Common myeloid progenitor, CD34-positive (primary cell): Measurements from ENCODE around the gene MOB1A.
A peak's percentile ranks its signal among the peaks of the same experiment; 100 is the strongest.
"Not testable (repeated sequence)": the region's sequence is repeated elsewhere in the genome, so short reads cannot be mapped to it uniquely, and the experiment has no call there.

Source experiments
- CTCF ChIA-PET: fragments of 350-600 bp; sonication (Branson Sonifier 250); formaldehyde crosslinking; loops from one replicate; lab custom pipeline; 2021; ENCODE audit warnings: antibody characterized with exemption; lab: Charles Lee
- POLR2A ChIA-PET: fragments of 350-600 bp; sonication (Branson Sonifier 250); formaldehyde crosslinking; loops from one replicate; lab custom pipeline; 2021; ENCODE audit warnings: antibody characterized with exemption; lab: Charles Lee
- DNase-seq, 3 donors: peaks; one replicate each; pipeline versions ENCODE4 v3.0.0 to v3.0.0-alpha.2; 2013
- H3K27ac ChIP-seq, 2 experiments: 1 replicate in 1 of 2; 2 replicates in 1 of 2; pipeline ENCODE4 v1.7.0; 2013; ENCODE audit warnings: inconsistent platforms in 2 of 2, low read length in 2 of 2, mild to moderate bottlenecking in 2 of 2, low read depth in 1 of 2, moderate library complexity in 1 of 2; ENCODE audit not compliant: severe bottlenecking in 2 of 2, insufficient read depth in 1 of 2, poor library complexity in 1 of 2
- H3K27me3 ChIP-seq, 5 experiments: replicated peaks in 2 of 5; 1 replicate in 3 of 5; 2 replicates in 2 of 5; pipeline versions ENCODE4 v1.6.1 to v1.7.0; 2013; ENCODE audit warnings: low read length in 4 of 5, mild to moderate bottlenecking in 2 of 5, moderate library complexity in 2 of 5, inconsistent platforms in 1 of 5; ENCODE audit not compliant: insufficient read depth in 5 of 5, control insufficient read depth in 4 of 5
- H3K36me3 ChIP-seq, 4 experiments: 1 replicate in 2 of 4; 2 replicates in 2 of 4; pipeline versions ENCODE4 v1.6.1 to v1.7.0; 2013; ENCODE audit warnings: low read length in 3 of 4, control low read depth in 1 of 4, mild to moderate bottlenecking in 1 of 4; ENCODE audit not compliant: control insufficient read depth in 4 of 4, insufficient read depth in 4 of 4
- H3K4me1 ChIP-seq, 4 experiments: 1 replicate in 3 of 4; 2 replicates in 1 of 4; pipeline versions ENCODE4 v1.6.1 to v1.7.1; 2013; ENCODE audit warnings: low read length in 3 of 4, mild to moderate bottlenecking in 3 of 4, control low read depth in 1 of 4, inconsistent platforms in 1 of 4, moderate library complexity in 1 of 4; ENCODE audit not compliant: control insufficient read depth in 4 of 4, insufficient read depth in 4 of 4; ENCODE audit errors: control extremely low read depth in 1 of 4
- H3K4me3 ChIP-seq, 7 experiments: 1 replicate in 4 of 7; 2 replicates in 3 of 7; pipeline versions ENCODE4 v1.5.1 to v1.7.0; 2013; ENCODE audit warnings: mild to moderate bottlenecking in 7 of 7, low read length in 6 of 7, moderate library complexity in 6 of 7, inconsistent platforms in 2 of 7, low read depth in 2 of 7, control low read depth in 1 of 7; ENCODE audit not compliant: insufficient read depth in 4 of 7, control insufficient read depth in 1 of 7; ENCODE audit errors: extremely low read depth in 1 of 7
- H3K9me3 ChIP-seq, 5 experiments: 1 replicate in 4 of 5; 2 replicates in 1 of 5; pipeline versions ENCODE4 v1.6.1 to v1.7.1; 2013; ENCODE audit warnings: low read length in 4 of 5, mild to moderate bottlenecking in 2 of 5, inconsistent platforms in 1 of 5, low read depth in 1 of 5, moderate library complexity in 1 of 5; ENCODE audit not compliant: control insufficient read depth in 4 of 5, insufficient read depth in 2 of 5; ENCODE audit errors: control extremely low read depth in 1 of 5
- WGBS: methylation state at CpG from one replicate; pipeline ENCODE4 v1.1.5; 2013; ENCODE audit not compliant: insufficient coverage; 5-methylcytosine and 5-hydroxymethylcytosine counted together

Gene MOB1A

GRCh38 chr2:74131901-74132300 lies 46.8 kb downstream of the MOB1A start:
- Histone ChIP-seq H3K27me3 (peaks cover 0 to 14% (median 6%) of the 10 kb centered on the region in 5 experiments), H3K4me1 (no peaks in the 10 kb centered on the region), H3K36me3 (peaks cover 5 to 16% (median 12%) of the 10 kb centered on the region in 4 experiments), H3K27ac (no peak overlapping the region), H3K9me3 (peaks cover 0 to 2% (median 0%) of the 10 kb centered on the region in 5 experiments), H3K4me3 (no peak overlapping the region)
- DNase-seq = peak; percentile 23 to 79 (median 68)
- ChIA-PET CTCF (interaction anchor here (1.7 kb wide), 1 partner anchor 12 kb away, joined by 5 read pairs; no protein-coding TSS in a partner anchor), POLR2A (interaction anchor here (1.2 kb wide), 1 partner anchor 19 kb away, joined by 5 read pairs; no protein-coding TSS in a partner anchor)
- WGBS = no CpG with 5 or more reads among the region's 5 CpGs

- no peak overlapping the region for H3K4me3 ChIP-seq
- H3K9me3 ChIP-seq = peaks cover 0 to 2% (median 0%) of the 10 kb centered on the region in 5 experiments
- DNase-seq = peak in 1 of 3 donors; percentile 35
- CTCF ChIA-PET = no interaction called here
- no peaks in the 10 kb centered on the region for H3K4me1 ChIP-seq
- POLR2A ChIA-PET = no interaction called here
- H3K27ac ChIP-seq = no peak overlapping the region
- 53% methylated on average over 41 of the region's 41 CpGs for WGBS
- H3K36me3 ChIP-seq = peaks cover 5 to 16% (median 12%) of the 10 kb centered on the region in 4 experiments
- peaks cover 0 to 14% (median 6%) of the 10 kb centered on the region in 5 experiments for H3K27me3 ChIP-seq
Observed at GRCh38 chr2:74130211-74130995, 48.3 kb downstream of the MOB1A start.

GRCh38 chr2:74128206-74128605 lies 50.5 kb downstream of the MOB1A start:
- WGBS = no CpG with 5 or more reads among the region's 3 CpGs
- H3K9me3 ChIP-seq = peaks cover 0 to 3% (median 3%) of the 10 kb centered on the region in 5 experiments
- peaks cover 0 to 14% (median 6%) of the 10 kb centered on the region in 5 experiments for H3K27me3 ChIP-seq
- CTCF ChIA-PET = interaction anchor here (1.2 to 1.7 kb wide), 2 partner anchors 8 to 35 kb away, joined by 3 to 4 read pairs; no protein-coding TSS in a partner anchor
- H3K4me3 ChIP-seq = no peak overlapping the region
- no peaks in the 10 kb centered on the region for H3K4me1 ChIP-seq
- POLR2A ChIA-PET = no interaction called here
- H3K36me3 ChIP-seq = peaks cover 0 to 2% (median 1%) of the 10 kb centered on the region in 4 experiments
- H3K27ac ChIP-seq = no peak overlapping the region
- DNase-seq = no peak

- H3K27ac ChIP-seq, CTCF ChIA-PET, H3K36me3 ChIP-seq, DNase-seq, POLR2A ChIA-PET, H3K27me3 ChIP-seq, H3K4me3 ChIP-seq, H3K4me1 ChIP-seq: not testable (repeated sequence)
- WGBS = 97% methylated on average over 13 of the region's 29 CpGs
- peaks cover 0 to 17% (median 5%) of the 10 kb centered on the region in 5 experiments for H3K9me3 ChIP-seq
Observed at GRCh38 chr2:74123955-74124354, 54.7 kb downstream of the MOB1A start.

GRCh38 chr2:74121846-74122245 lies 56.8 kb downstream of the MOB1A start:
- H3K9me3 ChIP-seq = peaks cover 0 to 17% (median 5%) of the 10 kb centered on the region in 5 experiments
- H3K27me3 ChIP-seq, H3K27ac ChIP-seq, DNase-seq, H3K36me3 ChIP-seq, POLR2A ChIA-PET, H3K4me1 ChIP-seq, H3K4me3 ChIP-seq: not testable (repeated sequence)
- CTCF ChIA-PET = interaction anchor here (1.3 to 3.3 kb wide), 7 partner anchors 10 to 174 kb away, joined by 3 to 32 read pairs (median 6); partner anchors contain the start of gene BOLA3
- WGBS = 100% methylated on average over 1 of the region's 1 CpG

GRCh38 chr2:74119912-74120825 lies 58.5 kb downstream of the MOB1A start:
- ChIA-PET POLR2A (interaction anchor here (0.7 to 1.2 kb wide), 3 partner anchors 59 to 417 kb away, joined by 3 to 4 read pairs (median 3); partner anchors contain the start of gene MOB1A), CTCF (interaction anchor here (0.7 to 3.3 kb wide), 16 partner anchors 9 to 292 kb away, joined by 3 to 32 read pairs (median 3); partner anchors contain the start of genes BOLA3 and STAMBP)
- WGBS = 8% methylated on average over 52 of the region's 59 CpGs
- peaks cover 0 to 6% (median 5%) of the 10 kb centered on the region in 4 experiments for H3K4me1 ChIP-seq
- no peaks in the 10 kb centered on the region for H3K27me3 ChIP-seq
- H3K27ac ChIP-seq = peak overlapping the region; percentile 79 to 87
- DNase-seq = peak; percentile 89 to 90 (median 89)
- H3K36me3 ChIP-seq = no peaks in the 10 kb centered on the region
- H3K9me3 ChIP-seq = peaks cover 0 to 17% (median 5%) of the 10 kb centered on the region in 5 experiments
- H3K4me3 ChIP-seq = peak overlapping the region; percentile 78 to 93 (median 86)
